Measurements from ENCODE around the gene LGALS9.
"Not testable (repeated sequence)": the region's sequence is repeated elsewhere in the genome, so short reads cannot be mapped to it uniquely, and the experiment has no call there.

LGALS9 gene

GRCh38 chr17:27631897-27632725 is 1.1 kb downstream of the LGALS9 start:
- DNase-seq, result no peak

- not testable (repeated sequence) for DNase-seq
Observed at GRCh38 chr17:27632766-27633165, 1.8 kb downstream of the LGALS9 start.

GRCh38 chr17:27633312-27634025 is 2.5 kb downstream of the LGALS9 start:
- DNase-seq, result no peak

GRCh38 chr17:27634026-27634335 is 3.0 kb downstream of the LGALS9 start:
- no peak for DNase-seq

- no peak for DNase-seq
Observed at GRCh38 chr17:27634776-27635175, 3.8 kb downstream of the LGALS9 start.

GRCh38 chr17:27635275-27635823 is 4.4 kb downstream of the LGALS9 start:
- peak; percentile 47 for DNase-seq

- not testable (repeated sequence) for DNase-seq
Observed at GRCh38 chr17:27636005-27636520, 5.1 kb downstream of the LGALS9 start.

- DNase-seq, result not testable (repeated sequence)
Observed at GRCh38 chr17:27637818-27638217, 6.8 kb downstream of the LGALS9 start.

GRCh38 chr17:27638415-27638914 is 7.5 kb downstream of the LGALS9 start:
- DNase-seq, result not testable (repeated sequence)

- no peak for DNase-seq
Observed at GRCh38 chr17:27640790-27641189, 9.8 kb downstream of the LGALS9 start.

GRCh38 chr17:27644586-27644985 is 13.6 kb downstream of the LGALS9 start:
- no peak for DNase-seq

- DNase-seq, result not testable (repeated sequence)
Observed at GRCh38 chr17:27645621-27646020, 14.6 kb downstream of the LGALS9 start.

GRCh38 chr17:27646232-27646631 is 15.2 kb downstream of the LGALS9 start:
- DNase-seq, result no peak

GRCh38 chr17:27647765-27648164 is 16.8 kb downstream of the LGALS9 start:
- DNase-seq, result no peak

GRCh38 chr17:27649111-27649571 is 18.2 kb downstream of the LGALS9 start:
- DNase-seq, result peak; percentile 6

- DNase-seq, result no peak
Observed at GRCh38 chr17:27649929-27650328, 18.9 kb downstream of the LGALS9 start.

GRCh38 chr17:27650836-27651235 is 19.8 kb downstream of the LGALS9 start:
- DNase-seq, result no peak

- DNase-seq, result peak; percentile 53
Observed at GRCh38 chr17:27651411-27652345, 20.7 kb downstream of the LGALS9 start.

GRCh38 chr17:27653449-27653971 is 22.5 kb downstream of the LGALS9 start:
- DNase-seq, result not testable (repeated sequence)

GRCh38 chr17:27654136-27654535 is 23.1 kb downstream of the LGALS9 start:
- DNase-seq, result no peak

- DNase-seq, result peak; percentile 85
Observed at GRCh38 chr17:27654654-27655524, 23.9 kb downstream of the LGALS9 start.

All from RPMI8226 (cell line).